Ramos (cell line): ENCODE measurements around the gene RXRA.

Source experiments
- in situ Hi-C: fragments of 300-500 bp; cut with MboI; formaldehyde crosslinking; loops from one replicate; pipeline ENCODE4 v1.14.3; 2022; ENCODE audit warnings: low sequenced_read_pairs; ENCODE audit not compliant: unreplicated experiment

RXRA gene

DNA sequence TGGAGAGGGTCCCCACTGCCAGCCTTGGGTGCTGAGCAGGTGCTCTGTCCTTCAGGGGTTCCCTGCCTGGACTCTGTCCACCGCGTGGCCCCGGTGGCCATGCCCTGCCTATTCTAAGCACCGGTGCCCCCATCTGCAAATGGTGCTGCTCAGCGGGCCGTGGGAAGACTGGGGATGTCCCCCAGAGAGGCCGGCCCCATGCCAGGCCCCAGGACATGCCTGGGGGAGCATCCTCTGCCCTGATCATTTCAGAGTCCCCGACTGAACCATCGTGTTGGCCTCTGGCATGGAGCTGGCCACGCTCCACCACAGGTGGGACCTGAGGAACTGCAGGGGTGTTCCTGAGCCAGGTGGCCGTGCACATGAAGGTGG lies 64.7 kb downstream of the RXRA start:
- in situ Hi-C loops, result no loop called here

DNA sequence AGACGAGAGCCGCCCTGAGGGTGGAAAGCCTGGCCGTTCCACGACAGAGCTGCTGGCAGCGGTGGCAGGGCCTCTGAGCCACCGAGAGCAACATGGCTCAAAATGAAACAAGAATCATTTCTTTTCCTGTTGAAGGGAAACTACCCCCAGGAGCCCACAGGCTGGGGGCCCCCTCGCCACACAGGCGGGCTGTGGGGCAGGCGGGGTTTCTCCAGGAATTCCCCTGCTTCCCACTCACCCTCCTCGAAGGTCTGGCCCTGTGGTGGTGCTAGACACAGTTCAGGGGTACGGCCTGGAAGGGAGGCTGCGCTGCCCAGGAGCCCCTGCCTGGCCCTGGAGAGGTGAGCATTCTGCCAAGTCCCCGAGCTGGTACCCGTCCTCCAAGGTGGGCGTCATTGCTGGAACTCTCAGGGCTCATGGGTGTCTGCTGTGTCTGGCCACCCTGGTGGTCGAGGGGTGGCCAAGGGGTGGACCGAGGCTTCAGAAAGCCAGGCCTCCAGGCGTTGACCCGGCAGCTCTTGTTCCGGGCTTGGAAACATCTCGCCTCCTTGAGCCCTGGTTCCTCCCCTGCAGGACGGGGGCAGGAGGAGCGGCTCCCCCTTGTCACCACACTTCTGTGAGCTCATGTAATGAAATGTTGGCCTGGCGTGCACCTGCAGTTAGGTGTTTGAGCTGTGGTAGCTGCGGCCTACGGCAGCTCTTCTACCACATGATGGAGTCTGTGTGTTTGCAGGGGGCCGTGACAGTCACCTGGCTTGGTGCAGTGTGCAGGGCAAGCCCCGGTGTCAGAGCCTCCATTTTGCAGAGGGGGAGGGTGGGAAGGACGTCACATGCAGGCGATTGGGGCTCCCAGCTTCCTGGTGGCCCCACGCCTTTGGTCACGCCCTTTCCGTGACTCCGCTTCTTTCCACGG lies 65.3 kb downstream of the RXRA start:
- in situ Hi-C loops, result no loop called here

DNA sequence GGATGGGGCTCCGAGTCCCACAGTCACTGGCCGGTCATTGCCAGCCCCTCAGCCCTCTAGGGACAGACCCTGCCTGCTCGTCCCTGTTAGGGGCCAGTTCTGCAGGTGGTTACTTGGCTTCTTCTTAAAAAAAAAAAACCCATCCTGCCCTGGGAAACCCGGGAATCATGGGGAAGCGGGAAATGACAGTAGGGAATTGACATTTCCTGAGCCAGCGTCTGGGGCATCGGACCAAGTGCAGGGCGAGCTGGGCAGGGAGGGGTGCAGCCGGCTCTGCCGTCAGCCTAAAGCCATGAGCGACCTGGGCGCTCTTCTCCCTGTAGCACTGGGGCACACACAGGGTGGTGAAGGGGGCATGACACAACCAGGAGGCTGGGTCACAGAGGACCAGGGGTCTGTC lies 66.6 kb downstream of the RXRA start:
- in situ Hi-C loops, result no loop called here

DNA sequence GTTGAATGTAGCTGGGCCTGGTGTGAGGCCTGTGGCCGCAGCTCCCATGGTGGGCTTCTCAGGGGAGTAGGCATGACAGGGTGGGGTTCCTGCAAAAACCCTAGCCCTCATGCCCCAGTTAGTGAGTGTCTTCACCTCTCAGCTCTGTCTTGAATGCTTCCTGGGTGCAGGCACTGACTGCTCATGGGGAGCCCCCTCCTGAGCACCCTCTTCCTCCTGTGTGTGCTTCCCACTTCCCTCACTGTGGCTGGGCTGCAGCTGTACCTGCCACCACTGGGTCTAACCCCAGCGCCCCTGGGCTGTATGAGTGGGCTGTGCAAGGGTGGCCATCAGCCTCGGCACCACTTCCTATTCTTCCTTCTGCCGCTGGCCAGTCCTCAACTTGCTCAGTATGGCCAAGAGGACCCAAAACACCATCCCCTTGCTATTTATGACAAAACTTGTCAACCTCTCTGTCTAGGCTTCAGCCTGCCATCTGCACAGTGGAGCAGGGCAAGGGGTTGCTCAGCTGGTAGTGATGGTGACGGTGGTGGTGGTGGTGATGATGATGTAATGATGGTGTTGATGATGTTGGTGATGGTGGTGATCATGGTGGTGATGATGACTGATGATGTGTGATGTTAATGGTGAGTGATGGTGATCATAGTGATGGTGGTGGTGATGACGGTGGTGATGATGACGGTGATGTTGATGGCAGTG lies 67.5 kb downstream of the RXRA start:
- in situ Hi-C loops, result no loop called here

DNA sequence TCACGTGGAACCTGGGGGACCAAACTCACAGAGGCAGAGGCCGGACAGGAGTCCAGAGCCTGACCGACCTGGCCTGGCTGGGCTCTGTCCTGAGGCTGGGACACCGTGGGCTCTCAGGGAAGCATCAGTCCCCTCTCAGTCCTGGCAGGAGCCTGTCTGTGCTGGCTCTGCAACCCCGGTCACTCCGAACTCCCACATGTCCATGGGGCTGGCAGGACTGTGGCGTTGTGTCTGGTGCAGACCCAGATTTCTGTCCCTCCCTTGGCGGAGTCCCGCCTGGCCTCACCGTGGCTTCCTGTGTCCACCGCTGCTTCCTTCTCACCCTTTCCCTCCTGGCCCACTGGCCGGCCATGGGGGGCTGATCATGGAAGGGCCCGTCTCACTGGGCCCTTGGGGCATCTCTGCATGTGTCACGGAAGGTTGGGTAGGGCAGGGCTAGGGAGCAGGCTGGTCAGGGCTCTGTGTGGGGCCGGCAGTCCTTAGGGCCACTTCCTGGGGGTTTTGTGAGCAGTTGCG lies 68.8 kb downstream of the RXRA start:
- in situ Hi-C loops, result no loop called here

DNA sequence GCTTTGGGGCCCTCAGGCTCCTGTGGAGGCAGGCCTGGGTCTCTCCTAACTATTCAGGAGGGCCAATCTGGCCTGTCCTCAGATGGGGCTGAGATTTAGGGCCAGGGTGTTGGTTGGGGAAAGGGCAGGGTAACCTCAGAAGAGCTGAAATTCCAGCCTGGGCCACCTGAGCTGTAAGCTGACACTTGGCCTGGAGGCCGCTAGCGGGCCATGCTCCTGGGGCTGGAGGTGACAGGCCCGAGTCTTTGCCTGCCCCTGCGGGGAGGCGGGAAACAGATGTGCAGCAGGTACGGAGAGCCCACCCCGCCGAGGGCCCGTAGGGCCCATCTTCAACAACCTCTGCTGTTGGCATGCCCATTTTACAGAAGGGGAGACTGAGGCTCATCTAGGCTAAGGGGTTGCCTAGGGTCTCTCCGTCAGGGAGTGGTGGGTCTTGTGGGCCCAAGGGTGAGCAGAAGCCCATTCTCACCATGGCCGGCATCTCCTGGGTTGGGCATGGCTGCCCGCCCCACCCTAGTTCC lies 69.5 kb downstream of the RXRA start:
- in situ Hi-C loops, result no loop called here

DNA sequence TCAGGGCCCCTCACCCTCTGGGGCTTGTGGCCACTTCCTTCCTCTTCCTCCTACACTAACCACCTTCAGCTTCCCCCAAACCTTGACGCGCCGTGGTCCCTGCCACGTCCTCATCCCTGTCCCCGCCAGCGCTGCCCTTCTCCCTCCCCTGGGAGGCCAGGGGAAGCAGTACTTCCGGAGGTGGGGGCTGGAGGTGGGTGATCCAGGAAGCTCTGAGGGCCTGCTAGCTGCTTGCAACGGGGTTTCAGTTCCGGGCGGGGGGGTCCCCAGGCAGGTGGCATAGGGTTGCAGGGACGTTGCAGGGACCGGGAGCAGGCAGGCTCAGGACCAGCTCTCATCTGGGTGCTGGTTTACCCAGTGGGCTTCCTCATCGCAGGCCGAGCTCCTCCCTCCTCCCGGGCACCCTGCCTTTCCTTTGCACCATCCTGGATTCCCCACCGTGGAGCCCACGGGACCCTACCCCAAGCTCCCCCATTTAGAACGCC lies 70.0 kb downstream of the RXRA start:
- in situ Hi-C loops, result no loop called here

DNA sequence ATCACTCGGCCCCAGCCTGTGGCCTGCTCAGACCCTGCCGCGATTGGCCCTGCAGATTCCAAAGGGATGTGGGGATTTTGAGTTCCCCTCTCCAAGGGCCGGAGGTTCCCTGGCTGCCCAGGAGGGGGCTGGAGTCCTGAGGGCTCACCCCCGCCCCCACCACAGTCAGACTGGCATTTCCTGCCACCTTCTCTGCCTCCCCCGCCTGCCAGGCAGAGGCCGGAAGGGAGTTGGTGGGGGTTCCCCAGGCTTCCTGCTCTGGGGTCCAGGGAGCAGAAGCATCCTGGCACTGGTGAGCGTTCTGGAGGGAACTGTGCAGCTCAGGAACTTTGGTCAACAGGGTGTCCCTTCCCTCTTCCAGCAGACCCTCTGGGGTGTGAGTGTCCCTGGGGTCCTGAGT lies 70.6 kb downstream of the RXRA start:
- in situ Hi-C loops, result no loop called here

DNA sequence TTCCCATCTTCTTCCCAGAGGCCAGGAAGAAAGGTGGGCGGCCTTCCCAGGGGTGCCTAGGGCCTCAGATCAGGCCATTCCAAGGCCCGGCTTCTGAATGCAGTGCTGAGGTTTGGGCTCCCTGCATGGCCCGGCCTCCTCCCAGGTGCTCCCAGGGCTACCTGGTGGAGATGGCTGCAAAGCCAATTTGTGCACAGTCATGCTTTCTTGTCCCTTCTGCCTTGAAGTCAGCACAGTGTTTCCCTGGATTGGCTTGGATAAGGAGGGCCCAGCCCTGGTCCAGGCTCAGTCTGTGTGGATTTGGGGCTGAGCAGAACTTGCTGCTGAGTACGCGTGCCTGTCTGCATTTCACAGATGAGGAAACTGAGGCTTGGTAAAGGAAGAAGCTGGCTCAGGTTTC lies 72.5 kb downstream of the RXRA start:
- in situ Hi-C loops, result no loop called here

DNA sequence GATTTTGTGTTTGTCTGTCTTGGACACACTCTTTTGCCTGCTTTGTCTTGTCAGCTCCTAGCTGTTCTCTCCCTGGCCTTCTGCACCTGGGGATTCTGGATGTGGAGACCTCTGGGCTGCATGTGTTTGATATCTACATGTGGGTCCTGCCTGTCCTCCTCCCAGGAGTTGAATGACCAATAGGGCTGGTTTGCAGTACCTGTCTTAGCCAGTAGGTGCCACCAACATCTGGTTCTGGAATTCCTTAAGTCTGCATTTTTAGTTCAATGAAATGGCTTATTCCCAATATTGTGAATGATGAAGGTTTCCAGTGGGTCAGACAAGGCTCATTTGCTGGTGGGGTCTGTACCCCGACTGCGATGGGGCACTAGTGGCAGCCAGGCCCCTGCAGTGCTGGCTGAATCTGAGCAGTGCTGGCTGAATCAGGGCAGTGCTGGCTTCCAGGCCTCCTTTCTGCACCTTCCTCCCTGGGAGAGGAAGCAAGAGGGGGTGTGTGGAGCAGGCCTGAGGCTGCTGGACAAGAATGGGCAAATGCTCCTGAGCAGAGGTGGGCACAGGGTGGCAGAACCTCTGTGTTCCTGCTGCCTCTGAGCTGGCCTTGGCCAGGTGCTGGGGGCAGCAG lies 73.3 kb downstream of the RXRA start:
- in situ Hi-C loops, result no loop called here

DNA sequence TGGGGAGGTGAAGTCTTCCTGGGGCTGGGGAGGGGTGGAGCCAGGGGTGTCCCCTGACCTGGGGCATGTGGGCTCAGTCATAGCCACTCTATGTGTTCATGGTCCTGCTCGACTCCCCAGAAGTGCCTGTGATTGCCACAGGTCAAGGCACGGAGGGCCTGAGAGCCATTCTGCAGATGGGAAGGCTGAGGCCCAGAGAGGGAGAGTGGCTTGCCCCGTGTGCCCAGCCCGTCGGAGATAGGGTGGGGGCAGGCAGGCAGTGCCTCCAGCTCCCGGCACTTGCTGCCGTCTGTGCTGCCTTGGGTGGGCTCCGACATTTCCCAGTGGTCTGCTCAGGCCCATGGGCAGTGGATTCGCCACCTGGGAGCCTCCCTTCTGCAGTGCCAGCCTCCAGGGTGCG lies 74.0 kb downstream of the RXRA start:
- in situ Hi-C loops, result no loop called here

DNA sequence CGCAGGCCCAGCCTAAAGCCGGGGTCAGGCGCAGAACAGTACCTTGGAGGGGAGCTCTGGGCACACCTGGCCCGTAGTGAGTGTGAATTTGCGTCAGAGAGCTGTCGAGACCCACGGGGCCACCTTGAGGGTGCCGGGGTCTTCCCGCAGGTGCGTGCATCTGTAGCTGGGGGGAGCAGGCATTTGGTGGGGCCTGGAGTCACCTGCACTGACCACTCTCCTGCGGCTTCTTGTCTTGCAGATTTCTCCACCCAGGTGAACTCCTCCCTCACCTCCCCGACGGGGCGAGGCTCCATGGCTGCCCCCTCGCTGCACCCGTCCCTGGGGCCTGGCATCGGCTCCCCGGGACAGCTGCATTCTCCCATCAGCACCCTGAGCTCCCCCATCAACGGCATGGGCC lies 75.1 kb downstream of the RXRA start:
- in situ Hi-C loops, result no loop called here

DNA sequence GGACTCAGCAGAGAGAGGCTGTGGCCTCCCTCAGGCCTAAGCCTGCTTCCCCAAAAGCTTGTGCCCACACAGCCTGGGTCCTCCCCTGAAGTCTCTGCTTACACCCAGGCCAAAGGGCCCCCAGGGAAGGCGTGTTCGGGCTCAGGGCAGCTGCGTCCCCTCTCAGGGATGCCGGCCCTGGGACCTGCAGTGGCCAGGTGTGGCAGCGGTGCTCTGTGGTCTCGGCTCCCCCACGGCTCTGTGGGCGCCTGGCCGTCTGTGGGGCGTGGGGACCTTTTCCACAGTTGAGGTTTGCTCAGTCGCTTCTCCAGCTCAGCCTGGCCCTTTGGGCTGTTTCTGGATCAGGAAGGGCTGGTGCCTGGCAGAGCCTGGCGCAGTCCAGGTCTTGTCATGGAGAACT lies 75.9 kb downstream of the RXRA start:
- in situ Hi-C loops, result no loop called here

DNA sequence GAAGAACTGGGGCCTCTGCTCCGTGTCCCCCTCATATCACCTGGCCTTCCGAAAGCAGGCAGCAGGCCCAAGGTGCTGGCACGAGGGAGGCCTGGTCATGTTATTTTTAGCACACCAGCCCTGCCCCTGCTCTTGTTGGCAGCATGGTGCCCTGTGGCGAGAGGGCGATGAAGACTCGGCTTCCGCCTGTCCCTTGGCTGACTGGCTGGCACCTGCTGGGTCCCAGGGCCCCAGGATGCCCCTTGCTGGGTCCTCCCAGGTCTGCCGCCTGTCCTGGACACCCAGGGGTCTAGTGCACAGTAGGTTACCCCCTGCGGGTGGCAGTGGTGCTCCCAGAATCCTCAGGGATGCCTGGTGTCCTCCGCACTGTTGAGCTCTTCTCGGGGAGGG lies 77.0 kb downstream of the RXRA start:
- in situ Hi-C loops, result no loop called here

DNA sequence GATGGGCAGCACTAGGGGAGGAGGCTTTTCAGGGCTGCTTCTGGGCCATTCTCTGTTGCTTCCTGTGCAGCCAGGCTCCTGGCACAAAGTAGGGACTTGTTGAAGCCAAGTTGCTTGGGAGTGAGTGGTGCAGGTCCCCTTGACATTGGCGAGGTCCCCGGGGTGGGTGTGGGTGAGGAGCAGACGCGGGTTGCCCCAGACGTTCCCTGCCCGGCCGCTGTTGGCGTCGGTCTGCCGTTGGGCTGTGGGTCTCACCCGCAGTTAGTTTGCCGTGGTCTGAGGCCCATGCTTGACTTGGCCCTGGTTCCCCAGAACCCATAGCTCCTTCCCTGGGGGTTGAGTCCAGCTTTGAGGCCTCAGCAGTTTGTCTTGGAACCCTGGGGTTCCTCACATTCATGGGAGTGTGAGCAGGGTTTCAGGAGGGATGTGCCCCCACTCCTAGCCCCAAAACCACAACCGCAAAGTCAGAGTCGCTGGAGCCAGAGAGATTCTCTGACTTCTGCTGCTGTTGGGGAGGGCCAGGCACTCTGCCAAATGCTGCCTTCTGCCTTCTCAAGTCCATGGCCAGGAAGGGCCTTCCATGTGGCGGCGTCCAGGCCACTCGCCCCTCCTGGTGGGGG lies 77.5 kb downstream of the RXRA start:
- in situ Hi-C loops, result no loop called here

DNA sequence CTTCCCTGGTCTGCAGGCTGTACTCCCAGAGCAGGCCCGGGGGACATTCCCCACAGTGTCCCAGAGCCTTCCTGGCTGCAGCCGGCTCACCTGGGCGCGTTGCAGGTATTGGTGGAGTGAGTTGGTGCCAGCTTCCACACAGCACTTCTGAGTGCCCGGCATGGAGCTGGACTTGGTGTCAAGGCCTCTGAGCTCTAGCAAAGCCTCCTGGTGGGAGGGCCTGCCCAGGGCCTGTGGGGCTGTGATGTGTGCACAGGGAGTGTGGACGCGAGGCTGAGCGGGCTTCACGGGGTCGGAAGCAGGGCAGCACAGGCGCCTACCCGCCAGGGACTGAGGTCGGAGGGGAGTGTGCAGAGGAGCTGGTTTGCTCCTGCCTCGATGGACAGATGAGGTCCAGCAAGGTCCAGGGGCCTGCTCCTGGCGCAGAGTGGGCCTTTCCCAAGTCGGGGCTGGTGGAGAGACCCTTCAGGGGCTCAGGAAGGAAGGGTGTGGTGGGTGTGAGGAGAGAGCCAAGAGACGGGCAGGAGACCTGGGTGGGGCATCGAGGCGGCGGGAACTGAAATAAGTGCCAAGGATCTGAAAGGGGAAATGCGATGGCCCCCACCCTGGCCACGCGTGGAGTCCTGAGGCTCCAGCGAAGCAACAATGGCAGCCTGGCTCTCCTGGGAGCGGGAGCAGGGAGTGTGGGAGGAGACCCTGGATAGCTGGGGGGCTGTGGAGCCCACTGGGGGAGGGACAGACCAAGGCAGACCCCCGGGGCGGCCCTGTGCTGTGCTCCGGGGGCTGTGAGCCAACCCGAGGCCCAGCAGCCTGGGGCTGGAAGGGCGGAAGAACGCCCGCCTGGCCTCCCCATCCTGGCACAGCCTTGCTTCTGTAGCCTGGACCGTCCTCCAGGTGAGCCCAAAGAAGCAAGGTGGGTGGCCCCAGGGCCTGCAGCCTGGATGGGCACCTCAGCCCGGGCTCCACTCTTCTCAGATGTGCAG lies 78.4 kb downstream of the RXRA start:
- in situ Hi-C loops, result no loop called here

DNA sequence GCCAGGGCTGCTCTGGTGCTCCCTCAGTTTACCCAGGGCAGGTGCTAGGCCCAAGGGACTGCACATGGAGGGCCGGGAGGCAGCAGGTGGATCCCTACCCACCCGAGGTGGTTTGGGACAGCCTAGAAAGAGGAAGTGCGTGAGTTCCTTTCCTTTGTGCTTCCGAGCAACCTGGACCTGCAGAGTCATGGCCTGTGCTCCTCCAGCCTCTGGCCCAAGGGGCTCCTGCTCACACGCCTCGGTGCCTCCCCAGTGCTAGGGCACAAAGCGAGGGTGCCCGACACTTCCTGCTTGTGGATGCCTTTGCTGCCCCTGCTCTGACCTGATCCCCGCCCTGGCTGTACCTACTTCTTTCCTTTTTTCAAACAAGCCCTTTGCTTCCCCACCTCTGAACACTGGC lies 79.3 kb downstream of the RXRA start:
- in situ Hi-C loops, result no loop called here

DNA sequence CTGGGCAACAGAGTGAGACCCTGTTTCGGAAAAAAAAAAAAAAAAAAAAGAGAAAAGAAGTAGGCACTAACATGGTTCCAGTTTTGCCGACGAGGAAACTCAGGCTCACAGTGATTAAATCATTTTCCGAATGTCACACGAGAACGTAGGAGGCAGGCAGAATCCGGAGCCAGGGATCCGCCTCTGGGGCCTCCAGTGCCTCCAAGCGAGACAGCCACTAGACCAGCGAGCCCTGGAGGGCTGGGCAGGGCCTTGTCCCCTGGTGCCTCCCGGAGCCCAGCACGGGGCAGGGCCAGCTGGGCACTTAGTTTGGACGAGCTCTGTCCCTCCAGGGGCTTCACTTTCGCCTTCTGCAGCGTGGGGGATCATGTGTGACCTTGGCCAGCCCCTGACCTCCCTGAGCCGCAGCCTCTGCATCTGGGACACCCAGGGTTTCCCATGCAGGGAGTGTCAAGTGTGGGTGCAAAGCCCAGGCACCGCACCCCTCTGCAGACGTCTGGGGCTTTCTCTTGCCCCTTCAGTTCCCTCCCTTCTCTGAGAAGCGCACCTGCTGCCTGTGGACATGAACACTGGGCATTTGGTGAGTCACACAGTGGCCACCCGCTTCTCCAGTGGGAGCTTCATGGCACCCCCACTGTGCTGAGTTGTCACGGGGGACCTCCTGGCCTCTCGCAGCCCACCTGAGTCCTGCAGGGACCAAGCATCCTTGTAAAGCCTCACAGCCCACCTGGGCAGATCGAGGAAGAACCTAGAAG lies 80.3 kb downstream of the RXRA start:
- in situ Hi-C loops, result no loop called here
